ENCODE results near the gene ZCCHC2. TPM values are rescaled to one million over a fixed set of nuclear protein-coding genes. Genes with fewer than 3 reads are reported as not detected.
A peak's percentile ranks its signal among the peaks of the same experiment; 100 is the strongest.

ZCCHC2 gene
- total and polyA plus RNA-seq, 2 of the 13 experiments (the other 11 are each of a cell fraction or from before 2014, with no cell fraction given) = 62.5 to 76.1 TPM

- no peak for TF ChIP-seq PAWR (CRISPR knock-in tag; IDR thresholded peaks at IDR 0.05; ENCODE audit: borderline replicate concordance)
- TF ChIP-seq ZNF446 (CRISPR knock-in tag; IDR thresholded peaks at IDR 0.05) = 0 out of 2 replicates have a peak, but pooled peaks have one; percentile 37
- TF ChIP-seq ZSCAN20 (CRISPR knock-in tag; IDR thresholded peaks at IDR 0.05; ENCODE audit: borderline replicate concordance) = 0 out of 2 replicates have a peak, but pooled peaks have one; percentile 28
- peak; percentile 64 for TF ChIP-seq ZNF687 (CRISPR knock-in tag; IDR thresholded peaks at IDR 0.05)
- TF ChIP-seq ZNF761 (CRISPR knock-in tag; conservative IDR thresholded peaks at IDR 0.05) = 0 out of 2 replicates have a peak, but pooled peaks have one; percentile 34
- TF ChIP-seq ZNF33A (CRISPR knock-in tag; IDR thresholded peaks at IDR 0.05; ENCODE audit: borderline replicate concordance) = no peak
- TF ChIP-seq SAP130 (CRISPR knock-in tag; IDR thresholded peaks at IDR 0.05; ENCODE audit: low read depth) = peak; percentile 34
- peak; percentile 76 for TF ChIP-seq AGO2 (optimal IDR thresholded peaks at IDR 0.05; ENCODE audit: low read depth, low read length)
- no peak; the same call in 1 of the 2 replicates for TF ChIP-seq ZNF788 (CRISPR knock-in tag; IDR thresholded peaks at IDR 0.05; ENCODE audit: borderline replicate concordance)
- peak; percentile 82 for TF ChIP-seq RBFOX2 (IDR thresholded peaks at IDR 0.05; ENCODE audit: low read depth, low read length)
- TF ChIP-seq GABPB1 (CRISPR knock-in tag; IDR thresholded peaks at IDR 0.05) = no peak
- TF ChIP-seq REPIN1 (CRISPR knock-in tag; IDR thresholded peaks at IDR 0.05; ENCODE audit: borderline replicate concordance, low read depth) = no peak
- peak; percentile 71 for TF ChIP-seq SRY (CRISPR knock-in tag; IDR thresholded peaks at IDR 0.05)
- TF ChIP-seq THAP7 (CRISPR knock-in tag; IDR thresholded peaks at IDR 0.05) = no peak
- 0 out of 2 replicates have a peak, but pooled peaks have one; percentile 37 for TF ChIP-seq HOXD1 (CRISPR knock-in tag; IDR thresholded peaks at IDR 0.05)
- no peak for TF ChIP-seq DR1 (CRISPR knock-in tag; IDR thresholded peaks at IDR 0.05)
- TF ChIP-seq ZNF790 (CRISPR knock-in tag; IDR thresholded peaks at IDR 0.05; ENCODE audit: borderline replicate concordance) = no peak
- TF ChIP-seq ZNF280D (CRISPR knock-in tag; IDR thresholded peaks at IDR 0.05) = no peak
- no peak for TF ChIP-seq ZNF225 (CRISPR knock-in tag; IDR thresholded peaks at IDR 0.05)
- TF ChIP-seq ZNF460 (CRISPR knock-in tag; IDR thresholded peaks at IDR 0.05; ENCODE audit: borderline replicate concordance) = no peak
Measured at GRCh38 chr18:62523631-62524439, 1.0 kb downstream of the ZCCHC2 start (continued).
